PC-9 (cell line): ENCODE measurements around the gene ZMYND10.

ENCODE experiments used
- EZH2 ChIP-seq: fragments of 200-600 bp; sonication (generic); IDR thresholded peaks from 2 replicates; pipeline ENCODE4 v1.8.0; 2017; ENCODE audit warnings: antibody characterized with exemption, low read depth
- TF ChIP-seq, protein P1 (sequence below): fragments of 200-600 bp; sonication (generic); conservative IDR thresholded peaks from 2 replicates; pipeline ENCODE4 v1.6.1; 2017; ENCODE audit warnings: mixed run types, antibody characterized with exemption, mild to moderate bottlenecking, moderate library complexity

- TF ChIP-seq, protein P1, sequence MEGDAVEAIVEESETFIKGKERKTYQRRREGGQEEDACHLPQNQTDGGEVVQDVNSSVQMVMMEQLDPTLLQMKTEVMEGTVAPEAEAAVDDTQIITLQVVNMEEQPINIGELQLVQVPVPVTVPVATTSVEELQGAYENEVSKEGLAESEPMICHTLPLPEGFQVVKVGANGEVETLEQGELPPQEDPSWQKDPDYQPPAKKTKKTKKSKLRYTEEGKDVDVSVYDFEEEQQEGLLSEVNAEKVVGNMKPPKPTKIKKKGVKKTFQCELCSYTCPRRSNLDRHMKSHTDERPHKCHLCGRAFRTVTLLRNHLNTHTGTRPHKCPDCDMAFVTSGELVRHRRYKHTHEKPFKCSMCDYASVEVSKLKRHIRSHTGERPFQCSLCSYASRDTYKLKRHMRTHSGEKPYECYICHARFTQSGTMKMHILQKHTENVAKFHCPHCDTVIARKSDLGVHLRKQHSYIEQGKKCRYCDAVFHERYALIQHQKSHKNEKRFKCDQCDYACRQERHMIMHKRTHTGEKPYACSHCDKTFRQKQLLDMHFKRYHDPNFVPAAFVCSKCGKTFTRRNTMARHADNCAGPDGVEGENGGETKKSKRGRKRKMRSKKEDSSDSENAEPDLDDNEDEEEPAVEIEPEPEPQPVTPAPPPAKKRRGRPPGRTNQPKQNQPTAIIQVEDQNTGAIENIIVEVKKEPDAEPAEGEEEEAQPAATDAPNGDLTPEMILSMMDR = no peak
- TF ChIP-seq EZH2 = no peak
Measured at GRCh38 chr3:50325497-50326181, 19.9 kb downstream of the ZMYND10 start.
